Kidney (tissue), 14 donors: ENCODE measurements around the gene QRICH1. TPM values are rescaled to one million over a fixed set of nuclear protein-coding genes. Genes with fewer than 3 reads are reported as not detected.

Source experiments
- DNase-seq, 5 donors: peaks; one replicate each; pipeline ENCODE4 v3.0.0-alpha.2; 2013 to 2020
- FAIRE-seq: peaks from 2 replicates; lab custom pipeline; 2012; peaks lifted over from hg19 to GRCh38; lab: Jason Lieb, UNC
- H3K27ac ChIP-seq, 2 donors: one replicate each; pipeline ENCODE4 v1.7.0; 2013; ENCODE audit warnings: low read depth in 2 of 2, low read length in 2 of 2, inconsistent platforms in 1 of 2
- H3K27me3 ChIP-seq: one replicate; pipeline ENCODE4 v1.7.1; 2013; ENCODE audit warnings: low read length, inconsistent platforms; ENCODE audit not compliant: control insufficient read depth, insufficient read depth
- H3K36me3 ChIP-seq, 3 donors: one replicate each; pipeline versions ENCODE4 v1.7.0 to v1.7.1; 2013; ENCODE audit warnings: low read length in 3 of 3, control low read depth in 1 of 3, inconsistent platforms in 1 of 3; ENCODE audit not compliant: insufficient read depth in 3 of 3, control insufficient read depth in 2 of 3
- H3K4me1 ChIP-seq, 3 donors: one replicate each; pipeline versions ENCODE4 v1.7.0 to v1.7.1; 2013; ENCODE audit warnings: low read length in 3 of 3, inconsistent platforms in 1 of 3, low read depth in 1 of 3; ENCODE audit not compliant: control insufficient read depth in 2 of 3, insufficient read depth in 2 of 3
- H3K4me3 ChIP-seq, 3 donors: one replicate each; pipeline versions ENCODE4 v1.7.0 to v1.8.1; 2013; ENCODE audit warnings: low read length in 3 of 3, control low read depth in 1 of 3, inconsistent platforms in 1 of 3
- H3K9ac ChIP-seq, 3 donors: one replicate each; pipeline versions ENCODE4 v1.7.0 to v1.7.1; 2013; ENCODE audit warnings: low read length in 3 of 3, control low read depth in 1 of 3, inconsistent platforms in 1 of 3
- H3K9me3 ChIP-seq, 3 donors: one replicate each; pipeline versions ENCODE4 v1.7.0 to v1.7.1; 2013; ENCODE audit warnings: low read length in 3 of 3, control low read depth in 1 of 3, inconsistent platforms in 1 of 3; ENCODE audit not compliant: control insufficient read depth in 2 of 3, insufficient read depth in 1 of 3
- intact Hi-C: fragments of 100-400 bp; cut with DNase I; formaldehyde crosslinking; loops from one replicate; pipeline ENCODE4 v1.11.1; 2022
- polyA plus RNA-seq: library from polyadenylated mRNA; stranded (reverse); fragments of 350-450 nt; fragmentation: Illumina TruSeq; extraction: RNeasy Lipid Tissue Mini Kit (QIAGEN cat#74804); gene quantifications from one replicate; pipeline ENCODE4 v1.2.3, GENCODE V29; 2014; ENCODE audit warnings: low read depth, low replicate concordance; ENCODE audit not compliant: insufficient read depth
- total RNA-seq: library from RNA; stranded (reverse); fragmentation: NEBNext Ultra II Directional; extraction: Animal tissue kit (Norgen Biotek cat#: 25700); gene quantifications from one replicate; pipeline ENCODE4 v1.2.1, GENCODE V29; 2021
- TF ChIP-seq, protein P1 (sequence below): IDR thresholded peaks from 3 replicates; pipeline ENCODE4 v1.5.1; 2012; ENCODE audit warnings: mild to moderate bottlenecking, moderate library complexity, borderline replicate concordance; ENCODE audit not compliant: insufficient read depth; ENCODE audit errors: extremely low read depth
- donor health status: control.
- donor health status: control.
- donor health status: control.
- donor health status: control.
- donor health status: control.
- donor health status: DM: yes; HTN: yes; CAD: no.
- donor health status: Normal renal cell carcinoma (clear cell type).

Gene QRICH1
- total and polyA plus RNA-seq, 2 donors from 2014 or later = 23.0 to 92.1 TPM

GRCh38 chr3:49057268-49057667 is 36.6 kb downstream of the QRICH1 start:
- Histone ChIP-seq H3K36me3 (peaks cover 7 to 29% (median 20%) of the 10 kb centered on the region in 3 donors), H3K4me3 (no peak overlapping the region), H3K27me3 (no peaks in the 10 kb centered on the region), H3K9me3 (no peaks in the 10 kb centered on the region), H3K27ac (no peak overlapping the region), H3K4me1 (no peaks in the 10 kb centered on the region), H3K9ac (no peak overlapping the region)
- TF ChIP-seq, protein P1, sequence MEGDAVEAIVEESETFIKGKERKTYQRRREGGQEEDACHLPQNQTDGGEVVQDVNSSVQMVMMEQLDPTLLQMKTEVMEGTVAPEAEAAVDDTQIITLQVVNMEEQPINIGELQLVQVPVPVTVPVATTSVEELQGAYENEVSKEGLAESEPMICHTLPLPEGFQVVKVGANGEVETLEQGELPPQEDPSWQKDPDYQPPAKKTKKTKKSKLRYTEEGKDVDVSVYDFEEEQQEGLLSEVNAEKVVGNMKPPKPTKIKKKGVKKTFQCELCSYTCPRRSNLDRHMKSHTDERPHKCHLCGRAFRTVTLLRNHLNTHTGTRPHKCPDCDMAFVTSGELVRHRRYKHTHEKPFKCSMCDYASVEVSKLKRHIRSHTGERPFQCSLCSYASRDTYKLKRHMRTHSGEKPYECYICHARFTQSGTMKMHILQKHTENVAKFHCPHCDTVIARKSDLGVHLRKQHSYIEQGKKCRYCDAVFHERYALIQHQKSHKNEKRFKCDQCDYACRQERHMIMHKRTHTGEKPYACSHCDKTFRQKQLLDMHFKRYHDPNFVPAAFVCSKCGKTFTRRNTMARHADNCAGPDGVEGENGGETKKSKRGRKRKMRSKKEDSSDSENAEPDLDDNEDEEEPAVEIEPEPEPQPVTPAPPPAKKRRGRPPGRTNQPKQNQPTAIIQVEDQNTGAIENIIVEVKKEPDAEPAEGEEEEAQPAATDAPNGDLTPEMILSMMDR = no peak
- intact Hi-C loops = no loop called here
- DNase-seq (peak in 1 of 5 donors; percentile 59), FAIRE-seq (no peak)

- no peak for FAIRE-seq
- H3K36me3 ChIP-seq = peaks cover 7 to 29% (median 25%) of the 10 kb centered on the region in 3 donors
- no peaks in the 10 kb centered on the region for H3K27me3 ChIP-seq
- H3K27ac ChIP-seq = no peak overlapping the region
- no peaks in the 10 kb centered on the region for H3K9me3 ChIP-seq
- no peak for DNase-seq
- no peak overlapping the region for H3K4me3 ChIP-seq
- no peak overlapping the region for H3K9ac ChIP-seq
- intact Hi-C loops = no loop called here
- H3K4me1 ChIP-seq = no peaks in the 10 kb centered on the region
- TF ChIP-seq, protein P1 = no peak
Observed at GRCh38 chr3:49054344-49054862, 39.5 kb downstream of the QRICH1 start.

GRCh38 chr3:49053543-49053942 is 40.3 kb downstream of the QRICH1 start:
- intact Hi-C loops = no loop called here
- Histone ChIP-seq H3K36me3 (peaks cover 7 to 29% (median 25%) of the 10 kb centered on the region in 3 donors), H3K4me1 (no peaks in the 10 kb centered on the region), H3K9me3 (no peaks in the 10 kb centered on the region), H3K9ac (no peak overlapping the region), H3K4me3 (no peak overlapping the region), H3K27me3 (no peaks in the 10 kb centered on the region), H3K27ac (no peak overlapping the region)
- FAIRE-seq (no peak), DNase-seq (no peak)
- TF ChIP-seq, protein P1 = no peak

DNA sequence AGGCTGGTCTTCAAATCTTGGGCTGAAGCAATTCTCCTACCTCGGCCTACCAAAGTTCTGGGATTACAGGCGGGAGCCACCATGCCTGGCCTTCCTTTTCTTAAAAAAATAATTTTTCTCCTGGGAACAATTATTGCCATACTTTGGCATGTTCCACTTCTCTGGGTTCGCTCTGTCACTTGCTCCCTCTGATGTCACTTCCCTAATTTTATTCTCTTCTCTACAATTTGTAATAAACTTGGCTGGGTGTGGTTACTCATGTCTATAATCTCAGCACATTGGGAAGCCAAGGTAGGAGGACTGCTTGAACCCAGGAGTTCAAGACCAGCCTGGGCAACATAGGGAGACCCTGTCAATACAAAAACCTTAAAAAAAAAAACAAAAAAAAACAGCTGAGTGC is 58.6 kb downstream of the QRICH1 start:
- FAIRE-seq = no peak
- intact Hi-C loops = no loop called here
- Histone ChIP-seq H3K4me1 (no peaks in the 10 kb centered on the region), H3K36me3 (peaks cover 16 to 40% (median 31%) of the 10 kb centered on the region in 3 donors), H3K27me3 (no peaks in the 10 kb centered on the region), H3K9me3 (no peaks in the 10 kb centered on the region), H3K27ac (no peak overlapping the region), H3K4me3 (no peak overlapping the region), H3K9ac (no peak overlapping the region)
- TF ChIP-seq, protein P1 = no peak
- DNase-seq = no peak
